Measurements from ENCODE around the gene C14orf119. TPM values are rescaled to one million over a fixed set of nuclear protein-coding genes. Genes with fewer than 3 reads are reported as not detected.
A peak's percentile ranks its signal among the peaks of the same experiment; 100 is the strongest.

C14orf119 gene
- total RNA-seq, 2 donors from 2014 or later: 20.3 to 32.3 TPM

DNA sequence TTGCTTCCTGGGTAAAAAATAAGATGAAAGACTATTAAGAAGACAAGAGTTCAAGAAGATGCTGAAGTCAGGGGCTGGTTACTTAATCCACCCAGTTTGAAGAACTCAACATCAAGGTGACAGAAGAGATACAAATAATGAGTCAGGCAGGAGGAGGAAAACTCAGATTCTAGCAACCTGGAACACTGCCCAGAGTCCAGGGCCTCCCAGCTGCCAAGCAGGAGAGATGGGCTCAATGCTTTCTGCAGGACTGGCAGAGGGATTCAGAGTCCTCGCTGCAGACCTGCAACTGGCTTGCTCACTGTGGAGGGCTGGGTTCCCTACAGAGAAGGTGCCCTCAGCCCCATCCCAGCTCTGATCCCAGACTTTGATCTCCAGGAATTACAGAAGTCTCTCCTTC is 52.4 kb downstream of the C14orf119 start:
- DNase-seq (ENCODE audit: low spot score): peak; percentile 37

DNA sequence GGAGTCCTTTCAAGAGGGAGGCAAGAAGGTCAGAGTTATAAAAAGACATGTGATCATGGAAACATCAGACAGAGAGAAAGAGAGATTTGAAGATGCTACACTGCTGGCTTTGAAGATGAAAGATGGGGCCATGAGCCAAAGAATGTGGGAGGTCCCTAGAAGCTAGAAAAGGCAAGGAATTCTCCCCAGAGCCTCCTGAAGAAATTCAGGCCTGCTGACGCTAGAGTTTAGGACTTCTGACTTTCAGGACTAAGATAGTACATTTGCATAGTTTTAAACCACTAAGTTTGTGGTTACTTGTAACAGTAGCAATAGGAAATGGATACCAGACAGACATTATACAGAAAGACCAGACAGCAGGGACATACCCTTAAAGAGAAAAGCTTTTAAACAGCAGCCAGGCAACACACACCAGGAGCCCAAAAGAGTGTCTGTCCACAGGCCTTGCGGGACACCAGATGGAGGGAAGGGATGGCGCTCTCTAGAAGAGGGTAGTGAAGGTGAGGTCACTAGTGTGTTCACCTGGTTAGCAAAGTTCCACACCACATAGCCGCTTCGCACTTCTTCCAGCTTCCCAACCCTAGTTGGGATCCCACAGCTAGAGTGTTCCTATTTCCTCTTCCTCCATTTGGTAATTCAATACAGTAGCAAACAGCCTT is 53.4 kb downstream of the C14orf119 start:
- Histone ChIP-seq H3K36me3 (no peaks in the 10 kb centered on the region), H3K4me3 (no peak overlapping the region), H3K27me3 (replicated peaks; ENCODE audit: insufficient read depth) (no peaks in the 10 kb centered on the region), H3K4me1 (replicated peaks) (peaks cover 16% of the 10 kb centered on the region), H3K27ac (peak overlapping the region; percentile 29 to 77), H3K9me3 (no peaks in the 10 kb centered on the region)
- WGBS: 92% methylated on average over 5 of the region's 5 CpGs
- no peak for DNase-seq (ENCODE audit: low spot score)
- TF ChIP-seq POLR2A (IDR thresholded peaks at IDR 0.05) (no peak), POLR2AphosphoS5 (IDR thresholded peaks at IDR 0.05) (no peak)
- TF ChIP-seq, protein P1, sequence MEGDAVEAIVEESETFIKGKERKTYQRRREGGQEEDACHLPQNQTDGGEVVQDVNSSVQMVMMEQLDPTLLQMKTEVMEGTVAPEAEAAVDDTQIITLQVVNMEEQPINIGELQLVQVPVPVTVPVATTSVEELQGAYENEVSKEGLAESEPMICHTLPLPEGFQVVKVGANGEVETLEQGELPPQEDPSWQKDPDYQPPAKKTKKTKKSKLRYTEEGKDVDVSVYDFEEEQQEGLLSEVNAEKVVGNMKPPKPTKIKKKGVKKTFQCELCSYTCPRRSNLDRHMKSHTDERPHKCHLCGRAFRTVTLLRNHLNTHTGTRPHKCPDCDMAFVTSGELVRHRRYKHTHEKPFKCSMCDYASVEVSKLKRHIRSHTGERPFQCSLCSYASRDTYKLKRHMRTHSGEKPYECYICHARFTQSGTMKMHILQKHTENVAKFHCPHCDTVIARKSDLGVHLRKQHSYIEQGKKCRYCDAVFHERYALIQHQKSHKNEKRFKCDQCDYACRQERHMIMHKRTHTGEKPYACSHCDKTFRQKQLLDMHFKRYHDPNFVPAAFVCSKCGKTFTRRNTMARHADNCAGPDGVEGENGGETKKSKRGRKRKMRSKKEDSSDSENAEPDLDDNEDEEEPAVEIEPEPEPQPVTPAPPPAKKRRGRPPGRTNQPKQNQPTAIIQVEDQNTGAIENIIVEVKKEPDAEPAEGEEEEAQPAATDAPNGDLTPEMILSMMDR (IDR thresholded peaks at IDR 0.05): no peak
- intact Hi-C loops (cut with DNase I): no loop called here

More for the DNA sequence above, 52.4 kb downstream of the C14orf119 start:
- TF ChIP-seq POLR2AphosphoS5 (IDR thresholded peaks at IDR 0.05) (peak; percentile 13), POLR2A (IDR thresholded peaks at IDR 0.05) (no peak)
- TF ChIP-seq, protein P1 (IDR thresholded peaks at IDR 0.05): no peak
- intact Hi-C loops (cut with DNase I): no loop called here
- 19% methylated on average over 1 of the region's 1 CpG for WGBS
- H3K27me3 ChIP-seq (replicated peaks; ENCODE audit: insufficient read depth): no peaks in the 10 kb centered on the region
- H3K4me1 ChIP-seq (replicated peaks): peaks cover 7% of the 10 kb centered on the region
- H3K36me3 ChIP-seq: no peaks in the 10 kb centered on the region
- H3K9me3 ChIP-seq: no peaks in the 10 kb centered on the region
- peak overlapping the region in 1 of 2 donors; percentile 77 for H3K27ac ChIP-seq
- H3K4me3 ChIP-seq: no peak overlapping the region

DNA sequence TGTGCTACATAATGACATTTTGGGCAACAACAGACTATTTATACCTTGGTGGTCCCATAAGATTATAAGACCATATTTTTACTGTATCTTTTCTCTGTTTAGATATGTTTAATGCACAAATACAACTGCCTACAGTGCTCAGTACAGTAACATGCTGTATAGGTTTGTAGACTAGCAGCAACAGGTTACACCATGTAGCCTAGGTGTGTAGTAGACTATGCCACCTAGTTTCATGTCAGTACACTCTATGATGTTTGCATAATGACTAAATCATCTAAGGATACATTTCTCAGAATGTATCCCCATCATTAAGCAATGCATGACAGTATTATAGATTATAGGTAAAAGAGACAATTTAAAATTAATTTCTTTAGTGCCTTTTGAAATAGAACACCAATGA is 54.4 kb downstream of the C14orf119 start:
- no peaks in the 10 kb centered on the region for H3K27me3 ChIP-seq (replicated peaks; ENCODE audit: insufficient read depth)
- TF ChIP-seq POLR2A (IDR thresholded peaks at IDR 0.05) (no peak), POLR2AphosphoS5 (IDR thresholded peaks at IDR 0.05) (no peak)
- TF ChIP-seq, protein P1 (IDR thresholded peaks at IDR 0.05): no peak
- no peaks in the 10 kb centered on the region for H3K36me3 ChIP-seq
- no peak overlapping the region for H3K4me3 ChIP-seq
- H3K27ac ChIP-seq: peak overlapping the region; percentile 29 to 77
- DNase-seq (ENCODE audit: low spot score): no peak
- no peaks in the 10 kb centered on the region for H3K9me3 ChIP-seq
- H3K4me1 ChIP-seq (replicated peaks): peaks cover 16% of the 10 kb centered on the region
- intact Hi-C loops (cut with DNase I): no loop called here

Other genes starting within 250 kb of the C14orf119 start
- gene LRP10, start 223.8 kb upstream of the C14orf119 start, total RNA-seq: 100 to 1,000 TPM; 124 to 150 TPM
- 1 to 10 TPM in 1 of 2 donors, under 1 TPM in 1; 0.62 to 1.0 TPM for gene REM2, start 212.3 kb upstream of the C14orf119 start, total RNA-seq
- 100 to 1,000 TPM; 170 to 463 TPM for gene RBM23, start 176.4 kb upstream of the C14orf119 start, total RNA-seq
- 10 to 100 TPM; 65.0 to 71.0 TPM for gene PRMT5, start 166.1 kb upstream of the C14orf119 start, total RNA-seq
- 10 to 100 TPM; 39.8 to 53.3 TPM for gene HAUS4, start 138.4 kb upstream of the C14orf119 start, total RNA-seq
- gene AJUBA, start 113.0 kb upstream of the C14orf119 start, total RNA-seq: 10 to 100 TPM; 21.0 to 27.9 TPM
- 10 to 100 TPM; 15.1 to 17.6 TPM for gene C14orf93, start 85.4 kb upstream of the C14orf119 start, total RNA-seq
- gene PSMB5, start 60.6 kb upstream of the C14orf119 start, total RNA-seq: 100 to 1,000 TPM; 124 to 152 TPM
- not detected for gene PSMB11, start 53.3 kb upstream of the C14orf119 start, total RNA-seq
- 1 to 10 TPM; 4.0 to 7.2 TPM for gene CDH24, start 38.0 kb upstream of the C14orf119 start, total RNA-seq
- gene ACIN1, start 369 bp upstream of the C14orf119 start, total RNA-seq: 100 to 1,000 TPM in 1 of 2 donors, 10 to 100 TPM in 1; 86.6 to 168 TPM
- not detected for gene CIROP, start 9.5 kb downstream of the C14orf119 start, total RNA-seq
- gene CEBPE, start 23.8 kb downstream of the C14orf119 start, total RNA-seq: not detected
- 100 to 1,000 TPM; 119 to 143 TPM for gene SLC7A8, start 88.2 kb downstream of the C14orf119 start, total RNA-seq
- 10 to 100 TPM in 1 of 2 donors, not detected in 1; 21.1 TPM for gene RNF212B, start 142.4 kb downstream of the C14orf119 start, total RNA-seq
- 10 to 100 TPM; 15.3 to 22.0 TPM for gene HOMEZ, start 190.6 kb downstream of the C14orf119 start, total RNA-seq
- 10 to 100 TPM in 1 of 2 donors, 1 to 10 TPM in 1; 4.9 to 20.2 TPM for gene PPP1R3E, start 207.4 kb downstream of the C14orf119 start, total RNA-seq
- 10 to 100 TPM; 45.4 to 87.3 TPM for gene BCL2L2, start 211.3 kb downstream of the C14orf119 start, total RNA-seq
- 100 to 1,000 TPM in 1 of 2 donors, 10 to 100 TPM in 1; 62.7 to 113 TPM for gene PABPN1, start 226.0 kb downstream of the C14orf119 start, total RNA-seq

Measured in prostate gland (tissue), 2 donors.